Parathyroid adenoma (tissue), 2 donors: ENCODE data around the gene ELL.

Experiments
- H2AFZ ChIP-seq: fragments of 300-600 bp; sonication (generic); one replicate; pipeline ENCODE4 v1.7.0; 2017; ENCODE audit warnings: antibody characterized with exemption, mild to moderate bottlenecking
- H3K27ac ChIP-seq: fragments of 300-600 bp; sonication (generic); one replicate; pipeline ENCODE4 v1.7.0; 2017
- H3K27me3 ChIP-seq: fragments of 300-600 bp; sonication (generic); one replicate; pipeline ENCODE4 v1.7.0; 2017; ENCODE audit warnings: low read length; ENCODE audit not compliant: control insufficient read depth, insufficient read depth
- H3K36me3 ChIP-seq: fragments of 300-600 bp; sonication (generic); one replicate; pipeline ENCODE4 v1.7.0; 2017; ENCODE audit warnings: low read length; ENCODE audit not compliant: control insufficient read depth, insufficient read depth
- H3K4me1 ChIP-seq: fragments of 300-600 bp; sonication (generic); one replicate; pipeline ENCODE4 v1.7.0; 2017; ENCODE audit warnings: control low read depth
- H3K4me2 ChIP-seq: fragments of 300-600 bp; sonication (generic); one replicate; pipeline ENCODE4 v1.7.0; 2017; ENCODE audit warnings: low read length
- H3K4me3 ChIP-seq: fragments of 300-600 bp; sonication (generic); one replicate; pipeline ENCODE4 v1.7.0; 2017; ENCODE audit warnings: low read depth, low read length
- H3K79me2 ChIP-seq: fragments of 300-600 bp; sonication (generic); one replicate; pipeline ENCODE4 v1.7.0; 2017; ENCODE audit warnings: control low read depth
- H3K9ac ChIP-seq: fragments of 300-600 bp; sonication (generic); one replicate; pipeline ENCODE4 v1.7.0; 2017; ENCODE audit warnings: mild to moderate bottlenecking
- H3K9me3 ChIP-seq: fragments of 300-600 bp; sonication (generic); one replicate; pipeline ENCODE4 v1.7.0; 2017; ENCODE audit warnings: low read length; ENCODE audit not compliant: control insufficient read depth
- TF ChIP-seq, protein P1 (sequence below): fragments of 300-600 bp; sonication (generic); IDR thresholded peaks from one replicate; pipeline ENCODE4 v1.7.0; 2017; ENCODE audit warnings: antibody characterized with exemption, mild to moderate bottlenecking
- donor health status: primary hyperparathyroidism.

ELL gene

GRCh38 chr19:18519962-18520847 lies 1.7 kb downstream of the ELL start:
- peaks cover 5% of the 10 kb centered on the region for H3K4me1 ChIP-seq
- H3K27me3 ChIP-seq = no peaks in the 10 kb centered on the region
- H3K36me3 ChIP-seq = no peaks in the 10 kb centered on the region
- H2AFZ ChIP-seq = peak overlapping the region; percentile 56
- H3K79me2 ChIP-seq = peaks cover 53% of the 10 kb centered on the region
- H3K9ac ChIP-seq = no peak overlapping the region
- peak overlapping the region; percentile 84 for H3K4me2 ChIP-seq
- H3K27ac ChIP-seq = peak overlapping the region; percentile 80
- H3K4me3 ChIP-seq = peak overlapping the region; percentile 87
- TF ChIP-seq, protein P1, sequence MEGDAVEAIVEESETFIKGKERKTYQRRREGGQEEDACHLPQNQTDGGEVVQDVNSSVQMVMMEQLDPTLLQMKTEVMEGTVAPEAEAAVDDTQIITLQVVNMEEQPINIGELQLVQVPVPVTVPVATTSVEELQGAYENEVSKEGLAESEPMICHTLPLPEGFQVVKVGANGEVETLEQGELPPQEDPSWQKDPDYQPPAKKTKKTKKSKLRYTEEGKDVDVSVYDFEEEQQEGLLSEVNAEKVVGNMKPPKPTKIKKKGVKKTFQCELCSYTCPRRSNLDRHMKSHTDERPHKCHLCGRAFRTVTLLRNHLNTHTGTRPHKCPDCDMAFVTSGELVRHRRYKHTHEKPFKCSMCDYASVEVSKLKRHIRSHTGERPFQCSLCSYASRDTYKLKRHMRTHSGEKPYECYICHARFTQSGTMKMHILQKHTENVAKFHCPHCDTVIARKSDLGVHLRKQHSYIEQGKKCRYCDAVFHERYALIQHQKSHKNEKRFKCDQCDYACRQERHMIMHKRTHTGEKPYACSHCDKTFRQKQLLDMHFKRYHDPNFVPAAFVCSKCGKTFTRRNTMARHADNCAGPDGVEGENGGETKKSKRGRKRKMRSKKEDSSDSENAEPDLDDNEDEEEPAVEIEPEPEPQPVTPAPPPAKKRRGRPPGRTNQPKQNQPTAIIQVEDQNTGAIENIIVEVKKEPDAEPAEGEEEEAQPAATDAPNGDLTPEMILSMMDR = peak; percentile 79
- H3K9me3 ChIP-seq = no peaks in the 10 kb centered on the region

- Histone ChIP-seq H3K9ac (no peak overlapping the region), H3K4me1 (peaks cover 5% of the 10 kb centered on the region)
These were observed 3.2 kb downstream of the ELL start for GRCh38 chr19:18518639-18519038.

DNA sequence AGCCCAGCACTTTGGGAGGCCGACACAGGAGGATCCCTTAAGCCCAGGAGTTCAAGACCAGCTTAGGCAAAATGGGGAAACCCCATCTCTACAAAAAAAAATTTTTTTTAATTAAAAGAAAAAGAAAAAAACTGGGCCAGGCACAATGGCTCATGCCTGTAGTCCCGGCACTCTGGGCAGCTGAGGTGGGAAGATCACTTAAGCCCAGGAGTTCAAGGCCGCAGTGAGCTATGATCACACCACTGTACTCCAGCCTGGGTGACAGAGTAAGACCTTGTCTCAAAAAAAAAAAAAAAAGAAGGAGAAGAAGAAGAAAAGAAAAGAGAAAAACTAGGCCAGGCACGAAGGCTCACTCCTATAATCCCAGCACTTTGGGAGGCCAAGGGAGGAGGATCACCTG lies 4.3 kb downstream of the ELL start:
- Histone ChIP-seq H3K9ac (no peak overlapping the region), H3K79me2 (peaks cover 72% of the 10 kb centered on the region), H3K4me2 (no peak overlapping the region), H2AFZ (no peak overlapping the region), H3K4me3 (no peak overlapping the region), H3K27ac (no peak overlapping the region), H3K9me3 (no peaks in the 10 kb centered on the region), H3K4me1 (peaks cover 5% of the 10 kb centered on the region), H3K27me3 (no peaks in the 10 kb centered on the region), H3K36me3 (no peaks in the 10 kb centered on the region)
- TF ChIP-seq, protein P1 = no peak

More at GRCh38 chr19:18518639-18519038, 3.2 kb downstream of the ELL start:
- Histone ChIP-seq H3K27me3 (no peaks in the 10 kb centered on the region), H3K79me2 (peaks cover 65% of the 10 kb centered on the region), H3K9me3 (no peaks in the 10 kb centered on the region), H3K27ac (no peak overlapping the region), H3K36me3 (no peaks in the 10 kb centered on the region), H2AFZ (no peak overlapping the region), H3K4me3 (no peak overlapping the region), H3K4me2 (no peak overlapping the region)
- TF ChIP-seq, protein P1 = no peak

- Histone ChIP-seq H3K4me1 (peaks cover 5% of the 10 kb centered on the region), H3K27ac (no peak overlapping the region), H3K9ac (no peak overlapping the region), H3K4me2 (no peak overlapping the region), H2AFZ (no peak overlapping the region), H3K4me3 (no peak overlapping the region), H3K79me2 (peaks cover 80% of the 10 kb centered on the region), H3K27me3 (no peaks in the 10 kb centered on the region), H3K9me3 (no peaks in the 10 kb centered on the region), H3K36me3 (no peaks in the 10 kb centered on the region)
- TF ChIP-seq, protein P1 = no peak
These were observed 5.9 kb downstream of the ELL start for GRCh38 chr19:18515959-18516358.
